Measurements from ENCODE around the gene EOMES. TPM values are rescaled to one million over a fixed set of nuclear protein-coding genes. Genes with fewer than 3 reads are reported as not detected.
A peak's percentile ranks its signal among the peaks of the same experiment; 100 is the strongest.

The EOMES gene
- total and polyA plus RNA-seq, 2 of the 8 experiments (the other 6 are each of a cell fraction or from before 2014, with no cell fraction given) = 0.09 to 0.47 TPM

DNA sequence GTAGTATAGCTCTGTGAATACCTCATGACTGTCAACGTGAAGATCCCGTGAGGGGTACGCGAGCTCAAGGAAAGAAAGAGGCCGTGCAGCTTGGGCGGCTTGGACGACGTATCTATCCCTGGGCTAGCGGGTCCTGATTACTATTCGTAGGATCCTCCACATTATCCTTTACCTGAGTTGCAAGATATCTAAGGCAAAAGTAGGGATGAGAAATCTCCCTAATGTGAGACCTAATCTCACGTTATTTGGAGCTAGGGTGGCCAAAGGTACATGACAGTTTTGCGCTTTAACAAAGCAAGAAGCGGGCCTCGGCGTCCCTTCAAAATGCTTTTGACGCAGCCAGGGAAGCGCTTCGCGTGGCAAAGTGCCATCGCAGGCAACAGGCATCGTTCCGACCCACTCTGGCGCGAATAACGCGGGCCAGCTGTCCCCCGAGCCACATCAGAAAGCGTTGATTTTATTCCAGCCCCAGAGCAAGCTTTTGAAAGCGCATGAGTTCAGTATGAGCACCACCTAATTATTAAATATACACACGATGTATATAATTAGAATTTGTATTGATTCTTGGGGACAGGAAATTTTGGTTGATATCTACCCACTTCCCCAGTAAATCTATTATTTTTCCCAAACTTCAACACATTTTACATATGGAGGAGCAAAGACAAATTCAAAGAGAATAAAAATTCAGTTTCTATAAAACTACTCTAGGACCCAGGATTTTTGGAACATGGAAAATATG lies 2.5 kb upstream of the EOMES start:
- H3K4me3 ChIP-seq (ENCODE audit: extremely low read depth in 1 of 4, insufficient read depth in 2 of 4, low read depth in 3 of 4, low read length in 4 of 4) = no peak overlapping the region

More for the DNA sequence above, 2.5 kb upstream of the EOMES start:
- Histone ChIP-seq H2BK5ac (ENCODE audit: low read depth, low read length) (no peak overlapping the region), H4K5ac (ENCODE audit: insufficient read length, low read depth, low read length) (no peak overlapping the region), H3K14ac (ENCODE audit: insufficient read length) (no peak overlapping the region), H3K27ac (ENCODE audit: low read depth, low read length) (no peak overlapping the region), H3K56ac (replicated peaks; ENCODE audit: insufficient read length, low read depth, low read length) (no peak overlapping the region), H2BK20ac (ENCODE audit: low read length) (no peak overlapping the region), H3K9me3 (ENCODE audit: insufficient read depth in 2 of 2, low read depth in 1 of 2, low read length in 1 of 2) (no peaks in the 10 kb centered on the region), H3K27me3 (replicated peaks in 1 of 4; ENCODE audit: control insufficient read depth in 3 of 4, extremely low read depth in 1 of 4, insufficient read depth in 3 of 4, low read length in 3 of 4) (peaks cover 67 to 99% (median 85%) of the 10 kb centered on the region in 4 experiments), H4K8ac (ENCODE audit: extremely low read depth, insufficient read depth, low read length) (no peak overlapping the region), H2BK120ac (replicated peaks; ENCODE audit: low read depth, low read length) (no peak overlapping the region), H3K79me2 (ENCODE audit: control insufficient read depth in 1 of 2, insufficient read depth in 2 of 2, low read length in 2 of 2) (no peaks in the 10 kb centered on the region), H3K4me2 (ENCODE audit: insufficient read depth in 1 of 2, low read depth in 2 of 2, low read length in 2 of 2) (peak overlapping the region; percentile 82 to 88; a peak in 3 of 4 replicates), H3K23me2 (ENCODE audit: low read depth, low read length) (peaks cover 14% of the 10 kb centered on the region), H2AK5ac (ENCODE audit: low read depth, low read length) (no peak overlapping the region; the same call in 1 of the 2 replicates), H2BK15ac (ENCODE audit: low read length) (no peak overlapping the region), H3K9ac (replicated peaks in 1 of 4; ENCODE audit: extremely low read depth in 1 of 4, low read depth in 3 of 4, low read length in 3 of 4) (no peak overlapping the region), H3K4ac (replicated peaks; ENCODE audit: insufficient read length, low read depth, low read length) (no peak overlapping the region), H4K91ac (replicated peaks; ENCODE audit: insufficient read length, low read length) (no peak overlapping the region), H3K18ac (ENCODE audit: extremely low read depth, low read length) (no peak overlapping the region), H3K4me1 (replicated peaks in 1 of 4; ENCODE audit: control insufficient read depth in 3 of 4, insufficient read depth in 4 of 4, low read length in 3 of 4) (peaks cover 8 to 42% (median 25%) of the 10 kb centered on the region in 4 experiments), H3K79me1 (ENCODE audit: low read depth, low read length) (no peaks in the 10 kb centered on the region), H2AFZ (ENCODE audit: low read length) (no peak overlapping the region), H4K20me1 (replicated peaks in 1 of 2; ENCODE audit: control insufficient read depth in 1 of 2, insufficient read depth in 2 of 2, low read length in 2 of 2) (peaks cover 9 to 26% of the 10 kb centered on the region in 2 experiments), H2BK12ac (ENCODE audit: low read depth, low read length) (peak overlapping the region; percentile 84; the same call in 1 of the 2 replicates), H3K23ac (ENCODE audit: insufficient read length) (no peak overlapping the region), H3K36me3 (ENCODE audit: control insufficient read depth in 2 of 4, insufficient read depth in 4 of 4, low read length in 3 of 4) (no peaks in the 10 kb centered on the region)
- DNase-seq (ENCODE audit: low read depth in 1 of 2, low spot score in 2 of 2) = no peak
- POLR2A ChIA-PET (ENCODE audit: partially characterized antibody) = interaction anchor here (1.6 kb wide), 1 partner anchor 12 kb away, joined by 7 read pairs; no protein-coding TSS in a partner anchor
- no peak for FAIRE-seq
- TF ChIP-seq RNF2 (IDR thresholded peaks at IDR 0.05; ENCODE audit: borderline replicate concordance, low read depth, low read length, missing control alignments, poor library complexity, severe bottlenecking) (peak; percentile 78), TAF1 (IDR thresholded peaks at IDR 0.05; ENCODE audit: low read depth, low read length) (no peak), EZH2 (IDR thresholded peaks at IDR 0.05; ENCODE audit: low read depth, low read length, severe bottlenecking) (peak; percentile 94), SUZ12 (IDR thresholded peaks at IDR 0.05; ENCODE audit: low read length) (peak; percentile 89), POU5F1 (IDR thresholded peaks at IDR 0.05; ENCODE audit: low read depth, low read length) (no peak), TCF12 (IDR thresholded peaks at IDR 0.05; ENCODE audit: low read depth, low read length) (0 out of 2 replicates have a peak, but pooled peaks have one; percentile 51), CBX8 (IDR thresholded peaks at IDR 0.05; ENCODE audit: borderline replicate concordance, low read depth, low read length) (peak; percentile 90; the same call in 1 of the 2 replicates), BRCA1 (IDR thresholded peaks at IDR 0.05; ENCODE audit: low read depth, low read length) (no peak), HDAC2 (IDR thresholded peaks at IDR 0.05; ENCODE audit: borderline replicate concordance in 1 of 2, low read depth in 2 of 2, low read length in 2 of 2) (no peak)
- 9% methylated on average over 30 of the region's 30 CpGs; no CpG with 5 or more reads in 1 of the 2 experiments for WGBS, 2 experiments (ENCODE audit: extremely low coverage in 1 of 2, insufficient coverage in 1 of 2, insufficient read length in 1 of 2, insufficient replicate concordance in 2 of 2, low coverage in 1 of 2, low lambda C conversion rate in 2 of 2, missing lambda C conversion rate in 1 of 2)
- CTCF ChIA-PET (ENCODE audit: partially characterized antibody) = interaction anchor here (1.0 to 6.8 kb wide), 5 partner anchors 8 to 601 kb away, joined by 3 to 70 read pairs (median 14); no protein-coding TSS in a partner anchor

Data from H1 (cell line).